Mammary epithelial cell (primary cell): ENCODE results near the gene STK35.

Experiments
- CTCF ChIP-seq, 2 donors: IDR thresholded peaks in 1 of 2; conservative IDR thresholded peaks in 1 of 2; 2 replicates each; pipeline ENCODE4 v1.5.1; 2011 to 2012; ENCODE audit warnings: inconsistent platforms in 2 of 2, low read length in 2 of 2, mild to moderate bottlenecking in 2 of 2, control low read depth in 1 of 2, low read depth in 1 of 2; ENCODE audit not compliant: insufficient read depth in 1 of 2; ENCODE audit errors: extremely low read depth in 1 of 2
- EZH2 ChIP-seq: IDR thresholded peaks from 2 replicates; pipeline ENCODE4 v1.6.1; 2012; ENCODE audit warnings: low read length, inconsistent platforms, borderline replicate concordance

- no peak for TF ChIP-seq CTCF (conservative IDR thresholded peaks at IDR 0.05 in 1 of 2, IDR thresholded peaks at IDR 0.05 in 1 of 2; ENCODE audit: extremely low read depth in 1 of 2, insufficient read depth in 1 of 2, low read depth in 1 of 2, low read length in 2 of 2)
- no peak for TF ChIP-seq EZH2
Observed at GRCh38 chr20:2164421-2164820, 62.8 kb downstream of the STK35 start.
